GM18508 (cell line): ENCODE measurements around the gene ZNF521.
"Not testable (repeated sequence)": the region's sequence is repeated elsewhere in the genome, so short reads cannot be mapped to it uniquely, and the experiment has no call there.

ENCODE experiments used
- ATAC-seq: cut with Tn5 transposase; IDR thresholded peaks from one replicate; pipeline ENCODE4 v1.9.1; 2021; ENCODE audit warnings: moderate number of reproducible peaks; ENCODE audit not compliant: insufficient read depth, unreplicated experiment

ZNF521 gene

GRCh38 chr18:25052511-25052921 lies 299.4 kb downstream of the ZNF521 start:
- ATAC-seq = no peak

- no peak for ATAC-seq
Observed at GRCh38 chr18:25050605-25051004, 301.4 kb downstream of the ZNF521 start.

- ATAC-seq = no peak
Observed at GRCh38 chr18:25047983-25048382, 304.0 kb downstream of the ZNF521 start.

- no peak for ATAC-seq
Observed at GRCh38 chr18:25047421-25047820, 304.5 kb downstream of the ZNF521 start.

GRCh38 chr18:25044694-25045093 lies 307.3 kb downstream of the ZNF521 start:
- no peak for ATAC-seq

- ATAC-seq = no peak
Observed at GRCh38 chr18:25043104-25043503, 308.9 kb downstream of the ZNF521 start.

GRCh38 chr18:25042641-25043051 lies 309.3 kb downstream of the ZNF521 start:
- no peak for ATAC-seq

- no peak for ATAC-seq
Observed at GRCh38 chr18:25039781-25040180, 312.2 kb downstream of the ZNF521 start.

GRCh38 chr18:25038261-25038660 lies 313.7 kb downstream of the ZNF521 start:
- ATAC-seq = no peak

GRCh38 chr18:25033747-25034471 lies 318.1 kb downstream of the ZNF521 start:
- ATAC-seq = no peak

GRCh38 chr18:25033175-25033574 lies 318.8 kb downstream of the ZNF521 start:
- not testable (repeated sequence) for ATAC-seq

GRCh38 chr18:25029802-25030201 lies 322.2 kb downstream of the ZNF521 start:
- ATAC-seq = no peak

- no peak for ATAC-seq
Observed at GRCh38 chr18:25019931-25020330, 332.0 kb downstream of the ZNF521 start.

- no peak for ATAC-seq
Observed at GRCh38 chr18:25019086-25019860, 332.7 kb downstream of the ZNF521 start.

GRCh38 chr18:25016666-25017065 lies 335.3 kb downstream of the ZNF521 start:
- no peak for ATAC-seq

- no peak for ATAC-seq
Observed at GRCh38 chr18:25016181-25016580, 335.8 kb downstream of the ZNF521 start.
